OCI-M1 (cell line): ENCODE data around the gene ATG5.
"Not testable (repeated sequence)": the region's sequence is repeated elsewhere in the genome, so short reads cannot be mapped to it uniquely, and the experiment has no call there.

Experiments used
- DNase-seq: peaks from one replicate; lab custom pipeline; 2025; lab: John Stamatoyannopoulos, UW

Gene ATG5

GRCh38 chr6:106257195-106257594, 68.4 kb downstream of the ATG5 start:
- DNase-seq, result no peak

- no peak for DNase-seq
Measured at GRCh38 chr6:106256201-106256968, 69.2 kb downstream of the ATG5 start.

DNA sequence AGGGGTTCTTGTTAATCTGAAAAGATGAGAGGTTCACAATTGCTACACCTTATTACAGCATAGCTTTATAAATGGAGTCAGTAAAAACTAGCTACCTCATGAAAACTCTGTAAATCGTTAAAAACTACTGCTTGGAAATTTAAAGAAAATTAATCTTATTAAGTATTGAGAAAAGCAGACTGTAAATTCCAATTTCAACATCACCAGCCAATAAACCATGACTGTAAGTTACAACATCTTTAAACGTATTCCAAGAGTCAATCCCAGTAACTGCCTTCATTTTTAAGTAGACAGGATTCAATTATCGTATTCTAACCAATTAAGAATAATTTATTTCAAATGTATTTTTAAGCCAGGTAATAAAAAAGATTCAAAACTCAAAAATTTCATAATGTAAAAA, 70.3 kb downstream of the ATG5 start:
- DNase-seq, result no peak

DNA sequence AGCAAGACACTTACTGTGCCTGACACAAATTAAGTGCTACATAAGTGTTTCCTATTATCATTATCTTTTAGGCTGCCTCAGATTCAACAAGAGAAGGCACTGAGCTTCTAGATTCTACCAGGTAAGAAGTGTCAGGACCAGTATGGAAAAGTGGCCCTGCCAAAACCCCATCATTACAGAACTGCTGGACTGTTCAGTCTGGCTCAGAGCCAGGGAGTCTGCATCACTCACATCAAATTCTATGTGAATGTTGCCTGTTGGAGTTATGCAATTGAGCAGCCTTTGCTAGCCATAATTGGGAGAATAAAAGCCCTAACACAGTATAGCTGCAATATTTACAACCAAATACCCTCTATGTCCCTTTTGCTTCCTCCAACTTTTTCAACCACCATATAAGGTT, 70.9 kb downstream of the ATG5 start:
- DNase-seq, result no peak

GRCh38 chr6:106253731-106254130, 71.8 kb downstream of the ATG5 start:
- no peak for DNase-seq

- DNase-seq, result no peak
Measured at GRCh38 chr6:106253172-106253571, 72.4 kb downstream of the ATG5 start.

DNA sequence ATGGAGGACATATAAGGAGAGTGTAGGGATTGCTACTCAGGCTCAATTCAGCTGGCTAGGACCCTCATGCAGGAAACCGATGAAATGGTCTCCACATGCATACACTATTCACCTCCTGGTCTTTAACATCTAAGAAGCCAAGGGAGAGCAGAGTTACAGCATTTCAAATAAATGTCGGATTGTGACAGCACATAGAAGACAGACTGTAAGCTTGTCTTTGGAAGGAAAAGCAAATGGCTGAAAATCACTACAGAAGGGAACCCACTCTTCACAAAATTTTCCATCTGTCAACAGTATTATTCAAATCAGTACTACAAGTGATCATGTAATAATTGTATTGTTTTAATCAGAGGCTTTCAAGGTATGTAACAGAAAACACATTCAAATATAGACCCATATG, 72.9 kb downstream of the ATG5 start:
- DNase-seq, result no peak

- not testable (repeated sequence) for DNase-seq
Measured at GRCh38 chr6:106251531-106252255, 73.9 kb downstream of the ATG5 start.

DNA sequence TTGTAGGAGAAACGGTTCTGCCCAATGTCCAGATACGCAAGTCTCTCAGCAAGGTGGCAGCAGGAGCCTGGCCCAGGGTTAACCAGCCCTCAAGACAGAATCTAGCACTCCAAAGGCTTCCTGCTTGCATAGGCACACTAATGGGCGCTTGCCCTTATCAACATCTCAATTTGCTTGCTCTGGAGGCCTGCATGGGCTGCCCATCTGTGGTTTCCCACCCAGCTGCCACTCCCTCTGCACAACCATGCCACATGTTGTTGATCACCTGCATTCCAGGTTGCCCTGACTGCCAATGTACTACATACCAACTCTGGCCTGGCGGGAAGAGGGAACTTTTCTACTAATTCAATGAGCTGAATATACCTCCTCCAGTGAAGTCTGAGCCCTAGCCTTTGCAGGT, 74.6 kb downstream of the ATG5 start:
- no peak for DNase-seq

DNA sequence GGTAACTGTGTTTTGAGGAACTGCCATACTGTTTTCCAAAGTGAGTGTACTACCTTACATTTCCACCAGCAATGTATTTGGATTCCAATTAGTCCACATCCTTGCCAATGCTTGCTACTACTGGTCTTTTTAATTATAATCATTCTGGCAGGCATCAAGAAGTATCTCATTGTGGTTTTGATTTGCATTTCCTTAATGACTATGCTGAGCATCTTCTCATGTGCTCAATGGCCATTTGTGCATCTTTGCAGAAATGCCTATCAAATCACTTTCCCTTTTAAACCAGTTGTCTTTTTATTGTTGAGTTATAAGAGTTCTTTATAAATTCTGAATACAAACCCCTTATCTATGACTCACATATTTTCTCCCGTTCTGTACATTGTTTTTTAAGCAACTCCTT, 75.9 kb downstream of the ATG5 start:
- no peak for DNase-seq

DNA sequence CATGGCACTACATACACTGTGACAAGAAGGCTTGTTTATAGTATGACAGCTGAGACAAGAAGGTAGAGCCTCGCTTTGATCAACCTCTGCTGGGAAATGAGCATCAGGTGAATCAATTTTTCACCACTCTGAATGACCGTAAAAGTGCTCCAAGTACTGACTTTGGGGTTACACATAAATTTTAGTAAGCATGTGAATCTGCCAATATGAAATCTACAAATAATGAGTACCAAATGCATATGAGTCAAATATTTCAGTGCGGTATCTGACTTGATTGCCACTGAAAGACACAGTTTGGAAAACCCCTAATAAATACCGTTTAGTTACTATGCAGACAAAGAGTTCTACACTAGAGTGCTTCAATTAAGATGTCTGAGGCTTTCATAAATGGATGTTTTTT, 77.8 kb downstream of the ATG5 start:
- DNase-seq, result no peak

- no peak for DNase-seq
Measured at GRCh38 chr6:106247293-106247692, 78.3 kb downstream of the ATG5 start.

DNA sequence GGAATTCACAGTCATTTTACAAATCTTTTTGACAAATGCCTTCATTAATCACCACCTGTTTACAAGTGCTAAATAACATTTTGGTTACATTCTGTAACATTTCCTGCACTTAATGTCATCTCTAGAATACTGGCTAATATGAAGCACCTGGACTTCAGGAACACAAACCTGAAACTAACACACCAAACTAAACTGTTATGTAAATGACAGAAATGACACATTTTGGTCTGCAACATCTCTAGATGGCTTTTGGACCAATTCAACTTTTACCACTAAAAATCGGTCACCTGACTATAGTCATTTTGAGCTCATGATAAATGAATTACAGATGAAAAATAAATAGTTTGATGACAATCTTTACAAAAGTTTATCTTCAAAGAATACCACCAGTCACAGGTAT, 80.6 kb downstream of the ATG5 start:
- no peak for DNase-seq

DNA sequence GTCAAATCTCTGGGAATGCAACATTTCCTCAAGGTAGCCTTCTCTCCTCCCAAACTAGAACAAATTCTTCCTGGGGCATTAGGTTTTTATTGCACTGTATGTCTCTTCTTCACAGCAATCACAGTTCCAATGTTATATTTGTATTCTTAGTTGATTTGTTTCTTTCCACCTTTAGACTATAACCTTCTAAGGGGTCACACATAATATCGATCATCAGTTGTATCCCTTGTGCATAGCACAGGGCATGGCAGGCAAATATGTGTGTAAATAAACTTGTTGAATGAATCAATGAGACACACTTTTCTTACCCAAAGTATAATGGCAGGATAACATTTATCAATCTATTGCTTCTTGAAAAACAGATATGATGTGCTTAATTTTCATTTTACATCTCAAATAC, 81.0 kb downstream of the ATG5 start:
- DNase-seq, result no peak

GRCh38 chr6:106243261-106243660, 82.3 kb downstream of the ATG5 start:
- DNase-seq, result no peak

DNA sequence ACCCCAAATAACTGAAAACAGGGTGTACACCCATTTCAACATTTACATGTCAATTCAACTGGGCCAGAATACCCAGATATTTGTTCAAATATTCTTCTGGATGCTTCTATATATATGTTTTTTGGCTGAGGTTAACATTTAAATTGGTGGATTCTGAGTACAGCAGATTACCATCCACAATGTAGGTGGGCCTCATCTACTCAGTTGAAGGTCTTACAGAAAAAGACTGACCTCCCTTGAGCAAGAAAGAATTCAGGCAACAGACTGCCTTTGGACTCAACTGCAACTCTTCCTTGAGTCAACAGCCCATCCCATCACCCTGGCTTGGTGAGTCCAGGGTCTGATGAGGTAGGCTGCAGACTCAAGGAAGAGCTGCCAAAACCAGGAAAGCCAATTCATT, 84.1 kb downstream of the ATG5 start:
- DNase-seq, result no peak

- no peak for DNase-seq
Measured at GRCh38 chr6:106237286-106237685, 88.3 kb downstream of the ATG5 start.

GRCh38 chr6:106229876-106230445, 95.6 kb downstream of the ATG5 start:
- not testable (repeated sequence) for DNase-seq

GRCh38 chr6:106227612-106228507, 97.7 kb downstream of the ATG5 start:
- peak; percentile 9 for DNase-seq

DNA sequence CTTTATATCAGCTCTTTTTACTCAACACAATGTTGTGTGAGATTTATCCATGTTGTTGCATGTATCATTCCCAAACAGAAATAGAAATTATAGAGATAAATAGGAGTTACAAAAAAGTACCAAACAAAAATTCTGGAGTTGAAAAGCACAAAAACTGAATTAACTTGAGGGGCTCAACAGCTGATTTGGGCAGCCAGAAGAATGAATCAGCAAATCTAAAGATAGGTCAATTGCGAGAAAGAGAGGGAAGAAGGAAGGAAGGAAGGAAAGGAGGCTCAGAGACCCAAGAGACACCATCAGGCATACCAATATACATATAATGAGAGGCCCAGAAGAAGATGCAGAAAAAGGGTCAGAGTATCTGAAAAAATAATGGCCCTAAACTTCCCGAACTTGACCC, 98.9 kb downstream of the ATG5 start:
- peak; percentile 12 for DNase-seq

- DNase-seq, result no peak
Measured at GRCh38 chr6:106225581-106225980, 100.0 kb downstream of the ATG5 start.

GRCh38 chr6:106223300-106223930, 102.1 kb downstream of the ATG5 start:
- DNase-seq, result peak; percentile 86
